Measurements from ENCODE around the gene ARHGAP24. TPM values are rescaled to one million over a fixed set of nuclear protein-coding genes. Genes with fewer than 3 reads are reported as not detected.

ARHGAP24 gene
- total and polyA plus RNA-seq, 2 donors (not counting 3 experiments of a cell fraction or from before 2014, with no cell fraction given): 52.1 to 79.4 TPM

DNA sequence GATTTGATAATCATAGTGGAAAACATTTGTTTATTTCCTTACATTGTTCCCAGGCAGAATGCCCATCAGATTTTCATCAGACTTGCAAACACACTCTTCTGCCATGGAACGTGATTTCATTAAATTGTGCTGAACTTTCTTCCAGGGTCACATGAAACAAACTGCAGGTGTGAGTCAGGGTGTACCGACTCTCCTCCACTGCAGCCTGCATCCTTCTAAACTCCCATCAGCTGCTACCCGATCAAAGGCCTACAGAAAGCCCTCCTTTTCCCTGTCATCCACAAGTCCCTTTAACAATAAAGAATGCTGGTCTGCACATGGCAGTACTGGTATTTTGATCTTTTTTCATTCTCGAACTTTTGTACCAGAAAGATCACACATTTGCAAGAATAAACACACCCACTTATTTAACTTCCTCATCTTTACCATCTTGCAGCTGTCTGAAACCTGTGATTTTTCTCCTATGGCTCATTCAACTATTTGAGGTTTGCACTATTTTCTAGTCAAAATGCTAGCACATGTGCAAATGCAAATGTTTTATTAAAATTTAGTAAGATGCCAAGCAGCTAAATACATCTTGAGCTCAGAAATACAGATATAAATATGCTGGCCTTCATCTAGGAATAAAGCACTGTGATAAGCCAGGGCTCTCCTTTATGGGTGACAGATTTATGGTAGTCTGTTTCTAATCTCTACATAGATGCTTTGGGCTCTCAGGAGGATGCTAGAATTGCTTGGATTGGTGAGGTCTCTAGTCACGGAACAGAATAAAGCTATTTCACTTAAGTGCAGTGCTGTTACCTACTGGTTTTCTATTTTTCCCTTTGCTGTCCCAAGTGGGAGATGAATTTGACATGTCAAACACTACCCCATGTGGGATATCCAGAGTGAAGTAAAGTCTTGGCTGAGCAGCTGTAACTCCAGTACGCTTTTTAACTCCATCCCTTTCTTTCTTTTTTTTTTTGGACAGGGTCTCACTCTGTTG lies 25.8 kb upstream of the ARHGAP24 start:
- H3K79me2 ChIP-seq (ENCODE audit: control insufficient read depth, insufficient read depth, low read length): no peaks in the 10 kb centered on the region
- no TSS peak for BruUV-seq (replicated peaks)
- H3K9me1 ChIP-seq (replicated peaks; ENCODE audit: control insufficient read depth, extremely low read depth, insufficient read depth, low read length): no peaks in the 10 kb centered on the region
- H3K27me3 ChIP-seq (ENCODE audit: control insufficient read depth in 2 of 2, insufficient read depth in 2 of 2, low read length in 2 of 2): peaks cover 2 to 4% of the 10 kb centered on the region in 2 experiments
- H3K27ac ChIP-seq (ENCODE audit: insufficient read depth, low read depth, low read length): no peak overlapping the region
- no peak for TF ChIP-seq JUN (IDR thresholded peaks at IDR 0.05; ENCODE audit: borderline replicate concordance, insufficient read depth, insufficient read length, low read depth)
- no peak for TF ChIP-seq FOS (IDR thresholded peaks at IDR 0.05; ENCODE audit: borderline replicate concordance, insufficient read depth, low read length)
- TF ChIP-seq MYC (IDR thresholded peaks at IDR 0.05; ENCODE audit: low read depth, low read length): no peak
- TF ChIP-seq, protein P1, sequence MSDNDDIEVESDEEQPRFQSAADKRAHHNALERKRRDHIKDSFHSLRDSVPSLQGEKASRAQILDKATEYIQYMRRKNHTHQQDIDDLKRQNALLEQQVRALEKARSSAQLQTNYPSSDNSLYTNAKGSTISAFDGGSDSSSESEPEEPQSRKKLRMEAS (IDR thresholded peaks at IDR 0.05; ENCODE audit: insufficient read depth, insufficient read length): no peak
- TF ChIP-seq, protein P2, sequence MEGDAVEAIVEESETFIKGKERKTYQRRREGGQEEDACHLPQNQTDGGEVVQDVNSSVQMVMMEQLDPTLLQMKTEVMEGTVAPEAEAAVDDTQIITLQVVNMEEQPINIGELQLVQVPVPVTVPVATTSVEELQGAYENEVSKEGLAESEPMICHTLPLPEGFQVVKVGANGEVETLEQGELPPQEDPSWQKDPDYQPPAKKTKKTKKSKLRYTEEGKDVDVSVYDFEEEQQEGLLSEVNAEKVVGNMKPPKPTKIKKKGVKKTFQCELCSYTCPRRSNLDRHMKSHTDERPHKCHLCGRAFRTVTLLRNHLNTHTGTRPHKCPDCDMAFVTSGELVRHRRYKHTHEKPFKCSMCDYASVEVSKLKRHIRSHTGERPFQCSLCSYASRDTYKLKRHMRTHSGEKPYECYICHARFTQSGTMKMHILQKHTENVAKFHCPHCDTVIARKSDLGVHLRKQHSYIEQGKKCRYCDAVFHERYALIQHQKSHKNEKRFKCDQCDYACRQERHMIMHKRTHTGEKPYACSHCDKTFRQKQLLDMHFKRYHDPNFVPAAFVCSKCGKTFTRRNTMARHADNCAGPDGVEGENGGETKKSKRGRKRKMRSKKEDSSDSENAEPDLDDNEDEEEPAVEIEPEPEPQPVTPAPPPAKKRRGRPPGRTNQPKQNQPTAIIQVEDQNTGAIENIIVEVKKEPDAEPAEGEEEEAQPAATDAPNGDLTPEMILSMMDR (IDR thresholded peaks at IDR 0.05; ENCODE audit: extremely low read depth in 1 of 2, insufficient read depth in 1 of 2, low read depth in 1 of 2, low read length in 2 of 2): no peak
- TF ChIP-seq GATA2 (IDR thresholded peaks at IDR 0.05; ENCODE audit: insufficient read depth, insufficient read length, low read depth, low read length): no peak
- no peak for TF ChIP-seq POLR2AphosphoS5 (IDR thresholded peaks at IDR 0.05; ENCODE audit: insufficient read depth, low read depth, low read length)
- TF ChIP-seq EZH2 (IDR thresholded peaks at IDR 0.05; ENCODE audit: borderline replicate concordance, low read depth, low read length, severe bottlenecking): no peak
- TF ChIP-seq POLR2A (IDR thresholded peaks at IDR 0.05; ENCODE audit: low read depth, low read length): no peak
- dilution Hi-C loops (cut with MboI; ENCODE audit: extremely low pct_ligation_motif_present, low sequenced_read_pairs) (no loop called here), intact Hi-C loops (cut with micrococcal nuclease) (no loop called here)
- no peak overlapping the region for H2AFZ ChIP-seq (ENCODE audit: low read depth, low read length)
- CTCF ChIA-PET: interaction anchor here (0.9 to 1.4 kb wide), 3 partner anchors 7 to 40 kb away, joined by 3 to 4 read pairs (median 3); no protein-coding TSS in a partner anchor
- no peak overlapping the region for H3K9ac ChIP-seq (replicated peaks; ENCODE audit: extremely low read depth, insufficient read depth, low read length)
- H4K20me1 ChIP-seq (replicated peaks; ENCODE audit: control insufficient read depth, extremely low read depth, insufficient read depth, low read length): no peaks in the 10 kb centered on the region
- no peaks in the 10 kb centered on the region for H3K36me3 ChIP-seq (ENCODE audit: control insufficient read depth in 2 of 2, extremely low read depth in 1 of 2, insufficient read depth in 2 of 2, low read length in 2 of 2)
- no peak overlapping the region for H3K4me2 ChIP-seq (ENCODE audit: insufficient read depth, low read length)
- no peak for FAIRE-seq
- H3K4me1 ChIP-seq (ENCODE audit: control insufficient read depth, extremely low read depth, insufficient read depth, low read length): no peaks in the 10 kb centered on the region
- no peak overlapping the region for H3K4me3 ChIP-seq (replicated peaks in 1 of 3; ENCODE audit: insufficient read depth in 1 of 3, low read depth in 1 of 3, low read length in 3 of 3)
- DNase-seq (ENCODE audit: low read depth, low spot score): no peak
- H3K9me3 ChIP-seq (replicated peaks; ENCODE audit: control insufficient read depth, insufficient read depth, low read length): no peaks in the 10 kb centered on the region
- POLR2A ChIA-PET: no interaction called here

Measured in endothelial cell of umbilical vein (primary cell).